NCI-H1048 (cell line): ENCODE data around the gene TSC2.

Experiments used
- DNase-seq: peaks from one replicate; lab custom pipeline; 2025; lab: John Stamatoyannopoulos, UW

TSC2 gene

GRCh38 chr16:2070576-2071453 lies 23.0 kb downstream of the TSC2 start:
- DNase-seq, result no peak

- no peak for DNase-seq
Measured at GRCh38 chr16:2071454-2072202, 23.8 kb downstream of the TSC2 start.

- no peak for DNase-seq
Measured at GRCh38 chr16:2072926-2073325, 25.1 kb downstream of the TSC2 start.

- no peak for DNase-seq
Measured at GRCh38 chr16:2074071-2074470, 26.3 kb downstream of the TSC2 start.

DNA sequence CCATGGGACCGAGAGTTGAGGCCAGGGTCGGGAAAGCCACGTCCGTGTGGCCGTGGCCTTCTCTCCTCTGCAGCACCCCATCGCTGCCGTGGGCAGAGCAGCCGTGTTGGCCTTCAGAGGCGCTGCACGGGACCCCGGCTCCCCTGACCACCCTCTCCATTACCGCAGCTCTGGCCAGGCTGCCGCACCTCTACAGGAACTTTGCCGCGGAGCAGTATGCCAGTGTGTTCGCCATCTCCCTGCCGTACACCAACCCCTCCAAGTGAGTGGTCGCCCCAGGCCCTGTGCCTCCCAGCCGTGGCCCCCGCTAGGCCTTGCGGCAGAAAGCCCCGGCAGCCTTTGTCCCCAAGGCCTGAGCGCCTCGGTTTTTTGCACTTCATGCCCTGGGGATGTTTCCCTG lies 27.8 kb downstream of the TSC2 start:
- DNase-seq, result no peak

GRCh38 chr16:2076072-2076865 lies 28.5 kb downstream of the TSC2 start:
- no peak for DNase-seq

- DNase-seq, result no peak
Measured at GRCh38 chr16:2077016-2077415, 29.2 kb downstream of the TSC2 start.

GRCh38 chr16:2077696-2078095 lies 29.9 kb downstream of the TSC2 start:
- no peak for DNase-seq

GRCh38 chr16:2078096-2078495 lies 30.3 kb downstream of the TSC2 start:
- DNase-seq, result no peak

DNA sequence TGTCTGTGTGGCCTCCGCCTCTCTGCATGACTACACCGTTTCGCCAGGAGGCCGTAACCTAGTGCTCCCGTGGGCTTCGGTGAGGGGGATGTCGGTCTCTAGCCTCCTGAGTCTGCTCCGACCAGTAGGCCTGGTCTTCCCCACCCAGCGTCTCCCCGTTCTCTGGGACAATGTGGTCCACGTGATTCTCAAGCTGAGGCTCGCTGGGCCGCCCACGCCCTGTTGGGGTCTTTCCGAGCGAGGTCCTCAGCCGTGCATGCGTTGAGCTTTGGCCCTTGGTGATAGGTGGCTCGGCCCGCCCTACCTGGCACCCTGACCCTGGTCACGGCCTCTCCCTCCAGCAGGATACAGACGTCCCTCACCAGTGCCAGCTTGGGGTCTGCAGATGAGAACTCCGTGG lies 30.9 kb downstream of the TSC2 start:
- no peak for DNase-seq

DNA sequence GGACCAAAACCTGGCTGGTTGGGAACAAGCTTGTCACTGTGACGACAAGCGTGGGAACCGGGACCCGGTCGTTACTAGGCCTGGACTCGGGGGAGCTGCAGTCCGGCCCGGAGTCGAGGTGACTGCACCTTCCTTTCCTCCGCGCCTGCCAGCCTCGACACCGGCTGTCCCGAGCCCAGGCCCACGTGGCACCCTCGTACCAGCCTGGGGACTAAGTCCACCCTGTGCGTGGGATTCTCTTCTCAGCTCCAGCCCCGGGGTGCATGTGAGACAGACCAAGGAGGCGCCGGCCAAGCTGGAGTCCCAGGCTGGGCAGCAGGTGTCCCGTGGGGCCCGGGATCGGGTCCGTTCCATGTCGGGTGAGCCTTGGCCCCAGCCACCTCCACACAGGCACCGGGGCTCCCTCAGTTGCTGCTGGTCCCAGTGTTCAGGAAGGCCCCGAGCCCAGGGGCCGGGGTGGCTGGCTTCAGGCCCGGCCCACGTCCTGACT lies 31.6 kb downstream of the TSC2 start:
- DNase-seq, result no peak

- no peak for DNase-seq
Measured at GRCh38 chr16:2079991-2080390, 32.2 kb downstream of the TSC2 start.

GRCh38 chr16:2081201-2082084 lies 33.7 kb downstream of the TSC2 start:
- no peak for DNase-seq

GRCh38 chr16:2082171-2082982 lies 34.6 kb downstream of the TSC2 start:
- DNase-seq, result no peak

GRCh38 chr16:2082983-2083364 lies 35.2 kb downstream of the TSC2 start:
- no peak for DNase-seq

DNA sequence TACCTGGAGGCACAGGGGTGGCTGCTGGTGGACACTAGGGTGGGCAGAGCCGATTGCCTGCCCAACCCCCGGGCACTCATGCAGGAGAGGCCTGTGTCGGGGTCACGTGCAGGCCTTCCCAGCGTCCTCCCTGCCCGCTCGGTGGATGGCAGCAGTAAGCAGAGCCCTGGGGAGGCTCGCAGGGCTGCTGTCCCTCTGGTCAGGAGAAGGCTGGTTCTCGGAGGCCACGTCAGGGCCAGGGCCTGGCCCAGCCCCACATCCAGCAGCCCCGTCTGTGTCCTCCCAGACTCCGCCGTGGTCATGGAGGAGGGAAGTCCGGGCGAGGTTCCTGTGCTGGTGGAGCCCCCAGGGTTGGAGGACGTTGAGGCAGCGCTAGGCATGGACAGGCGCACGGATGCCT lies 35.6 kb downstream of the TSC2 start:
- no peak for DNase-seq

GRCh38 chr16:2083876-2084780 lies 36.3 kb downstream of the TSC2 start:
- no peak for DNase-seq

- no peak for DNase-seq
Measured at GRCh38 chr16:2084895-2085625, 37.3 kb downstream of the TSC2 start.

DNA sequence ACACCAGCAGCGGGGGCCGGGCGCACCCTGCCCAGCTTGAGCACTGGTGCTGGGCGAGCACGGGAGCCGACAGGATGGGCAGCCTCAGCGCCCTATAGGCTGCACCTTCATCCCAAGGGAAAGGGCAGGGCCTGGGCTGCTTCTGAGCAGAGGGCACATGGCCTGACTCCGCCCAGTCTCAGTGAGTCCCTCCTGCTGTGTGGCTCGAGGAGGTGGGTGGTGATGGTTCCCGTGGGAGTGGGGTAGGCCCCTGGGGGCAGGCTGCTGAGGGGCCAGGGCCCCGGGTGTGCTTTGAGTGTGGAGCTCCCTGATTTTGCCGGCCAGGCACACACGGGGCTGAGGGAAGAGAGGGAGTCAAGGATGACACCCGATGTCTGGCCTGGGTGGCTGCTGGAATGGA lies 37.9 kb downstream of the TSC2 start:
- no peak for DNase-seq
